ENCODE results near the gene CCNI2.

Gene CCNI2

GRCh38 chr5:132746954-132747615 lies at the start of gene CCNI2:
TSS of gene CCNI2 (plus strand) at chr5:132747426. CDS start at chr5:132747496, 70 bp downstream.
- peak; percentile 52 for DNase-seq (ENCODE audit: low spot score)

- no peak for DNase-seq (ENCODE audit: low spot score)
These were observed 42.4 kb upstream of the CCNI2 start for GRCh38 chr5:132704875-132705274.

GRCh38 chr5:132708645-132709044 lies 38.6 kb upstream of the CCNI2 start:
- DNase-seq (ENCODE audit: low spot score), result no peak

GRCh38 chr5:132714456-132715307 lies 32.5 kb upstream of the CCNI2 start:
- no peak for DNase-seq (ENCODE audit: low spot score)

- DNase-seq (ENCODE audit: low spot score), result no peak
These were observed 28.5 kb upstream of the CCNI2 start for GRCh38 chr5:132718544-132719312.

GRCh38 chr5:132725745-132726144 lies 21.5 kb upstream of the CCNI2 start:
- DNase-seq (ENCODE audit: low spot score), result no peak

- DNase-seq (ENCODE audit: low spot score), result no peak
These were observed 17.3 kb upstream of the CCNI2 start for GRCh38 chr5:132729896-132730295.

GRCh38 chr5:132733499-132734148 lies 13.6 kb upstream of the CCNI2 start:
- no peak for DNase-seq (ENCODE audit: low spot score)

GRCh38 chr5:132734687-132735086 lies 12.5 kb upstream of the CCNI2 start:
- no peak for DNase-seq (ENCODE audit: low spot score)

- DNase-seq (ENCODE audit: low spot score), result peak; percentile 99
These were observed 10.1 kb upstream of the CCNI2 start, which contains the start of gene KIF3A for GRCh38 chr5:132736853-132737833. TSS of gene KIF3A (minus strand) at chr5:132737546. CDS start at chr5:132737419, 127 bp downstream.

GRCh38 chr5:132737982-132738681 lies 9.1 kb upstream of the CCNI2 start:
- DNase-seq (ENCODE audit: low spot score), result no peak

GRCh38 chr5:132739232-132739631 lies 8.0 kb upstream of the CCNI2 start:
- no peak for DNase-seq (ENCODE audit: low spot score)

- no peak for DNase-seq (ENCODE audit: low spot score)
These were observed 5.1 kb upstream of the CCNI2 start for GRCh38 chr5:132742158-132742557.

GRCh38 chr5:132742626-132743025 lies 4.6 kb upstream of the CCNI2 start:
- no peak for DNase-seq (ENCODE audit: low spot score)

GRCh38 chr5:132744659-132745058 lies 2.6 kb upstream of the CCNI2 start:
- no peak for DNase-seq (ENCODE audit: low spot score)

- DNase-seq (ENCODE audit: low spot score), result no peak
These were observed 653 bp upstream of the CCNI2 start for GRCh38 chr5:132746592-132746953.

GRCh38 chr5:132747616-132748440 lies 602 bp downstream of the CCNI2 start:
- DNase-seq (ENCODE audit: low spot score), result no peak

- DNase-seq (ENCODE audit: low spot score), result no peak
These were observed 1.3 kb downstream of the CCNI2 start for GRCh38 chr5:132748522-132749000.

- DNase-seq (ENCODE audit: low spot score), result no peak
These were observed 2.3 kb downstream of the CCNI2 start for GRCh38 chr5:132749506-132749905.

All from D341Med (cell line).